Activated CD4-positive, CD25-positive, alpha-beta regulatory T cell treated with anti-CD3 and anti-CD28 coated beads, Interleukin-2, amount 50 U/mL, for 24 hours (primary cell): ENCODE results near the gene FBXL16.

Source experiments
- ATAC-seq, 2 donors: fragments of 150-1000 bp; cut with Tn5 transposase; one replicate each; pipeline ENCODE4 v1.10.0; 2021; ENCODE audit warnings: mild to moderate bottlenecking in 1 of 2, moderate library complexity in 1 of 2

The FBXL16 gene

DNA sequence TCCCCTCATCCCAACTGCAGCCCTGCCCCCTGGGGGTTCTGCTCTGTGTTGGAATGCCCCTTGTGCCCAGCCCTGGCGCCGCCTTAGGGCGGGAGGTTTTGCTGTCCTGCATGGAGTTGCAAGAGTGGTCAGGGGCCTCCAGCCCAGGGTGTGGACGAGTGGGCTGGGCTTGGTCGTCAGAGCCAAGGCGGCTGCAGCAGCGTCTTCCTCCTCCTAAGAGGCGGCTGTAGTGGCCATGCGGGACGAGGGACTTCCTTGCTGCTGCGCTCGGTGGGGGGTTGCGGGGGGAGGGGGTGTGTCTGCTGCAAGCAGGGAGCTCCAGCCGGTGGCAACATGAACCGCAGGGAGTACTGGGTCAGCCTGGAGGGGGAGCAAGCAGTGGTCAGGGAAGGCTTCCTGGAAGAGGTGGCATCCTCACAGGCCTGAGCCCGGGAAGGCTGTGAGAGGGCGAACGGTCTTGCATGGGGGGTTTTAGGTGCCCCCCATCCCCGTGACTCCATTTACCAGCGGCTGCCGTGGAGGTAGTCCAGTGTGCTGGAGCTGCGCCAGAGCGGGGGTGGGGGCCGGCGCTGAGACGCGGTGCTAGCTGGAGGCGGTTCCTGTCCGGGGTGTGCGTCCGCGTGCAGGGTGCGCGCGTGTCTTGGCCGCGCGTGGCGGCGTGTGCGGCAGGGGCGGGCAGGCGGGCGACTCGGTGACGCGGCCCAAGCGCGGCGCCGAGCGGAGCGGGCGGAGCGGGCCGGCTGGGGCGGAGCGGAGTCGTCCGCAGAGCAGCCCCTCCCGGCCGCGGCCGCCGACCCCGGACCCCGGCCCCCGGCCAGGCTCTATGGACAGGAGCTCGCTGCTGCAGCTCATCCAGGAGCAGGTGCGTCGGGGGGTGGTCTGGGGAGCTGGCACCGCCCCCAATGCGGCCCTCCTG lies 30.4 kb downstream of the FBXL16 start, which contains the start of gene RHBDL1:
Gene RHBDL1, plus strand, starts transcription at position 704 of the 916 bp plus-strand sequence. Its CDS starts 120 bp downstream, at position 824.
- no peak for ATAC-seq

DNA sequence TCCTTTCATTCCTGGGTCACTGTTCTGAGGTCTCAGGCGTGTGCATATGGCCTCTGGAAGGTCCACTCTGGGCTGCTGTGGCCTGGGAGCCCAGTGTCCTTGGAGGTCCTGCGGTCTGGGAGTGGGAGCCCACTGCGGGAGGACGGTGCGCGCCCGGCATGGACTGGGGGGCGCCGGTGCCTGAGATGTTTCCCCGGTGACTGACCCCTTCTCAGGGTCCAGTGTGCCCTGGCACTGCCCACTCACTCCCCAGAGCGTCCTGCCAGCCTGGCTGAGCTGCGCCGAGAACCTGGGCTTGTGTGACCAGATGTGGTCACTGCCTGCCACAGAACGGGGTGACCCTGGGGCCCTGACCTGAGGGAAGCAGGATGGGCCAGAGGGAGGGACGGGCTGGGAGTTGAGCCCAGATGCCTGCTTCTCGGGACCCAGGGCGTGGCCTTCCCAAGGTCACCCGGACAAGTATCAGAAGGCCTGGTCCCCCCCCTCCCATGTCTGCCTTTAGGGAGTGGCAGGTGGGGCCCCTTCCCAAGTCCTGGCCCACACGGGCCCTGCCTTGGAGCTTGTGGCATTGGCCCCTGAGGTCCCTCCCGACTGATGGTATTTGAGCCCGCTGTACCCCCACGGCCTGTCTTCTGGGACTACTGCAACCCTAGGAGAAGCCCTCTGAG lies 31.3 kb downstream of the FBXL16 start:
- no peak for ATAC-seq

DNA sequence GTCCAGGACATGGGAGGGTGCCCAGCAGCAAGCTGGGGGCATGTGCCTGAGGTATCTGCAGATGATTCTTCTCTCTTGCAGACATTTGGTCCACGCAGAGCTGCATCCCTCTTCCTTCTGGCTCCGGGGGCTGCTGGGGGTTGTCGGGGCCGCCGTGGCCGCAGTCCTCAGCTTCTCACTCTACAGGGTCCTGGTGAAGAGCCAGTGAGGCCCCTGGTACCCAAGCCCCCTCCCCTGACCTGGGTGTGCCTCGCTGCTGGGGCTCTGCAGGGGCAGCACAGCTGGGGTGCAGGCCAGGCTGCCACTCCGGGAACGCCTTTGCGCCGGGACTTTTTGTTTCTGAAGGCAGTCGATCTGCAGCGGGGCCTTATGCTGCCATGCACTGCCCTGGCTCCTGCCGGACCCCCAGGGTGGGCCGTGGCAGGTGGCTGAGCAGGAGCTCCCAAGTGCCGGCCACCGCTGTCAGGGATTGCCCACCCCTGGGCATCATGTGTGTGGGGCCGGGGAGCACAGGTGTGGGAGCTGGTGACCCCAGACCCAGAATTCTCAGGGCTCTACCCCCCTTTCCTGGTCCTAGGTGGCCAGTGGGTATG lies 32.1 kb downstream of the FBXL16 start:
- no peak for ATAC-seq

GRCh38 chr16:672851-673250 lies 32.8 kb downstream of the FBXL16 start:
- no peak for ATAC-seq

- no peak for ATAC-seq
These were observed 33.2 kb downstream of the FBXL16 start for GRCh38 chr16:672371-672770.

DNA sequence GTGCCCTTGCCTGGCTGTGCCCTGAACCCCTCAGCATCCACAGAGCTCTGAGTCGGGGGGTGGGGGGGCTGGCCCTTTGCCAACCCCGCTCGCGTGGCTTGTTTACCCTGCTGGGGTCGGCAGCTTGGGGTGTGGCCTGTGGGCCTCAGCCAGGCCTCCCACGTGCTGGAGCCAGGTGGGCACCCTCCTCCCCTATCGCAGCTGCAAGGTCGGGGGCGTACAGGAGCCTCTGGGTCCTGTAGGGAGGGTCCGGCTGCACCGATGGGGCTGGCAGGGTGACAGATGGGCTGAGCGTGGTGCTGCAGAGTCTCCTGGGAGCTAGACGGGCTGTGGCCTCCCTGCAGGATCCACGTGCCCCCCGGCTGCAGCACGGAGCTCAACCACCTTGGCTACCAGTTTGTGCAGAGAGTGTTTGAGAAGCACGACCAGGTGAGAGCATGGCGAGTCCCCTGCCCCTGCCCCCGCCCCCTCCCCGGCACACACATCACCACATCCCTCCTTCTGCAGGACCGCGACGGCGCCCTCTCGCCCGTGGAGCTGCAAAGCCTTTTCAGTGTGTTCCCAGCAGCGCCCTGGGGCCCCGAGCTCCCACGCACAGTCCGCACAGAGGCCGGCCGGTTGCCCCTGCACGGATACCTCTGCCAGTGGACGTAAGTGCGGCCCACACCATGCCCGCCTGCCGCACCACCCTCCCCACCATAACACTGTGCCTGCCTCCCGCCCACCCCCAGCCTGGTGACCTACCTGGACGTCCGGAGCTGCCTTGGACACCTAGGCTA lies 34.1 kb downstream of the FBXL16 start:
- ATAC-seq = no peak

DNA sequence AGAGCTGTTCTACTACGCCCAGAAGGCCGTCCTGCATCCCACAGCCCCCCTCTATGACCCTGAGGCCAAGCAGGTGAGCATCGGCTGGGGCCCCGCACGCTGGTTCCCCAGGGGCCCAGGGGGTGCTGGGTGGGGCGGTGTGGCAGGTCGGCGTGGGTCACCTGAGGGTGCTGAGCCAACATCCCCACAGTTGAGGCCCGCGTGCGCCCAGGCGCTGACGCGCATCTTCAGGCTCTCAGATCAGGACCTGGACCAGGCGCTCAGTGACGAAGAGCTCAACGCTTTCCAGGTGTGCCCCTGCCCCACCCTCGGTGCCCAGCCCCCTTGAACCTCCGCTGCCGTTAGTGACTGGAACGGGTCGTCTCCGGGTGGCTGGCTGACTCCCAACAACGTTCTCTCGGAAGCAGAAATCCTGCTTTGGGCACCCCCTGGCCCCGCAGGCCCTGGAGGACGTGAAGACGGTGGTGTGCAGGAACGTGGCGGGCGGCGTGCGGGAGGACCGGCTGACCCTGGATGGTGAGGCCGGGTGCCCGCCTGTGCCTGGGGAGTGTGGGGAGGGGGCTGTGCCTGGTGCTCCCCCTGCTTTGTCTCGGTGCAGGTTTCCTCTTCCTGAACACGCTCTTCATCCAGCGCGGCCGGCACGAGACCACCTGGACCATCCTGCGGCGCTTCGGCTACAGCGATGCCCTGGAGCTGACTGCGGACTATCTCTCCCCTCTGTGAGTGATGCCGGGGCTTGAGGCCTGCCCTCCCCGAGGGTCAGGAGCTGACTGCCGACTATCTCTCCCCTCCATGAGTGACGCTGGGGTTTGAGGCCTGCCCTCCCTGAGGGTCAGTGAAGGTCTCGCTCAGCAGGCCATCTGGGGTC lies 34.9 kb downstream of the FBXL16 start:
- ATAC-seq = no peak

- no peak for ATAC-seq
These were observed 35.9 kb downstream of the FBXL16 start for GRCh38 chr16:669666-670065.

DNA sequence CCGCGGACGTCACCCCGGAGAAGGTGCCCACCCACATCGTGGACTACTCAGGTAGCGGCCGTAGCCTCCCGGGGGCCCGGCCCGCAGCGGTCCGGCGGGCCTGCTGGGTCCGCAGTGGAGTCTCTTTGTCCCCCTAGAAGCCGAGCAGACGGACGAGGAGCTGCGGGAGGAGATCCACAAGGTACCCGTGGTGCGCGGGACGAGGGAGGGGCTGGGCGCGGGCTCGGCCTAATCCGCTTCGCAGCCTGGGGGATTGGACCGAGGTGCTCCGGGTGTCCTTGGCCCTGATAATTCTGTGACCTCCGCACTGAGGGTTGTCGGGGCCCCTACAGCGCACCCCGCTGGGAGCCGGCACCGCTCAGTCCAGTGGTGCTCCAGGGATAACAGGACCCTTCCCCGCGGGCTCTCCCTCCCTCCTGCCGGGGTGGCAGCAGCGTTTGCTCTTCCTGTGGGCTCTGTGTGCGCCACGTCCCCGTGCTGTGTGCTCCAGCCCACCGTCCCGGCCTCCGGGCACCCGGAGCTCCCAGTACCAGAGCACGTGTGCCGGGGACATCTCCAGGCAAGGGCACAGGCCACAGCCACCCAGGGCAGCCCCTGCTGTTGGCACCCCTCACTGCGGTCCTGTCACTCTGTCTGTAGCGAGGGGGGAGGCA lies 37.0 kb downstream of the FBXL16 start:
- ATAC-seq = no peak

DNA sequence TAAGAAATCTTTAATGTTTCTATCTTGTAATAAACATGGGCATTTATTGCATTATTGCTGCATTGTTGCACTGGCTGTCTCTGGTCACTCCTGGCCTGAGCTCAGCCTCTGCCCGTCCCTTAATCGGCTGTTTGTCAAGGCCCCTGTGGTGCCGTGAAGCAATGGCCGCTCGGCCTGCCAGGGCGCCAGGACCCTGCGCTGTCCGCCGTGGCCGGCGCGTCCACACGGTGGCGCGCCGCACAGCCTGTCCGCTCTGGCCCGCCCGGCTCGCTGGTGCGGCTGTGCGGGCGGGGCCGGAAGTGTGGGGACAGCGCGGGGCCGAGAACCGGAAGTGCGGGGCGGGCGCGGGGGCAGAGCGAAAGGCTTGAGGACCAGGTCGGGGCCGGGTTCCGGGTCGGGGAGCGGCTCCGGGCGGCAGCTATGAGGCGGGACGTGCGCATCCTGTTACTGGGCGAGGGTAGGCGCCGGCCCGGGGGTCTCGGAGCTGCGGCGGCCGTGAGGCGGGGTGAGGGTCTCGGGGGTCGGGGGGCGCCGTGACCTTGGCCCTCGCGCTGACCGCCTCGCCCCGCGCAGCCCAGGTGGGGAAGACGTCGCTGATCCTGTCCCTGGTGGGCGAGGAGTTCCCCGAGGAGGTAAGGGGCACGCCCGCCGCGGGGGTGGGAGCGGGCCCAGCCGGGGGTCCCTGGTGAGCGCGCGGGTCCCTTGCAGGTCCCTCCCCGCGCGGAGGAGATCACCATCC lies 37.7 kb downstream of the FBXL16 start, which contains the start of gene RHOT2:
Gene RHOT2, plus strand, starts transcription at position 353 of the 739 bp plus-strand sequence. Its CDS starts 68 bp downstream, at position 421.
- peak; percentile 98 for ATAC-seq

GRCh38 chr16:667113-667779 lies 38.4 kb downstream of the FBXL16 start:
- ATAC-seq = no peak

- no peak for ATAC-seq
These were observed 39.0 kb downstream of the FBXL16 start for GRCh38 chr16:666572-666971.

- no peak for ATAC-seq
These were observed 43.0 kb downstream of the FBXL16 start for GRCh38 chr16:662597-662996.

- ATAC-seq = no peak
These were observed 43.5 kb downstream of the FBXL16 start for GRCh38 chr16:662095-662494.

DNA sequence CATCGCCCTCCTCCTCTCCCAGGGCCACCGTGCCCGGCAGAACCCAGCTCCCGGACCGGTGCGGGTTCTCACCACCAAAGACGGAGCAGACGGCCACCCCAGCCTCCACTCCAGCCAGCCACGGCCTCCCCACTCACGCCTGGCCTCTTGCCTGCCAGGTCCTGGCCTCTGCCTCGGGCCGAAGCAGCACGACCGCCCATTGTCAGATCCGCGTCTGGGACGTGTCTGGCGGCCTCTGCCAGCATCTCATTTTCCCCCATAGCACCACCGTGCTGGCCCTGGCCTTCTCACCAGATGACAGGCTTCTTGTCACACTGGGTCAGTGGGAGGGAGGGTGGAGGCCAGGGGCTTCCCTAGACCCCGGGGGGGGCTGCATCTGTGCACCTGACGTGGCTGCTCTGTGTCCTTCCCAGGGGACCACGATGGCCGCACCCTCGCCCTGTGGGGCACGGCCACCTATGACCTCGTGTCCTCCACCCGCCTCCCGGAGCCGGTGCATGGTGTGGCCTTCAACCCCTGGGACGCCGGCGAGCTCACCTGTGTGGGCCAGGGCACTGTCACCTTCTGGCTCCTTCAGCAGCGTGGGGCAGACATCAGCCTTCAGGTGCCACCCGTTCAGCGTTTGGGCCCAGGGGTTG lies 44.3 kb downstream of the FBXL16 start:
- ATAC-seq = no peak

- ATAC-seq = peak; percentile 49 to 69
These were observed 45.0 kb downstream of the FBXL16 start for GRCh38 chr16:660459-661183.

DNA sequence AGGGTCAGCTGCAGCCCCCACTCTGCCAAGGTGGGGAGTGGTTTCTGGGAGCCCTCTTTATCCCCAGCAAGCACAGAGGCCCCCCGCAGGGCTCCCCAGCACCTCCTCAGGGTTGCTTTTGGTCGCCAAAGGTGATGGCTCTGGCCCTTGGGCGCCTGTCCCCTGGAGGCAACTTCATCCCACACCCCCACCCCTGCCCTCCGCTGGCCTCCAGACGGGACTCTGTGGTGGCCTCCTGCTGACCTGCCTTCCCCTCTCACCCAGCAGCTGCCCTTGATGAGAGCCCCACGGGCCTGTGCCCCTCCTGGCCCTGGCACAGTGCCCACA lies 45.5 kb downstream of the FBXL16 start:
- no peak for ATAC-seq

DNA sequence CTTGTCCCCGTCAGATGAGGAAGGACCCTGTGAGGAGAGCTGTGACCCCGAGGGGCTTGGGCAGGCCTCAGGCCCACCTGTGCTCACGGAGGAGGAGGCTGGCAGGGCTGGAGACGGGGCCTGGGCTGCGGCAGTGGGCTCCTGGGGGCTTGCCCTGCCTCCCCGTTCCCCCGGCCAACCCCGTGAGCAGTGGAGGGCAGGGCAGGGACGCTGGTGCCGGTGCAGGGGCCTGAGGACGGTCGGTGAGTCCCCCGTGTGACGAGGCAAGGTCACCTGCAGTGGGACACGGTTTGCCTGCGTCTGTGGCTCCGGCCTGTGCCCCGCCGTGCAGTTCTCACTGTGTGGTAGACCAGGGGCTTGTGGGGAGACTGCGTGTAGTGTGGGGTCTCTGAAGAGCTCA lies 46.0 kb downstream of the FBXL16 start:
- no peak for ATAC-seq
